GM12892 (cell line): ENCODE results near the gene RASGRP3.

ENCODE experiments used
- POLR2AphosphoS5 ChIP-seq: IDR thresholded peaks from 2 replicates; pipeline ENCODE4 v1.6.1; 2011; ENCODE audit warnings: low read depth, low read length, control low read depth
- TAF1 ChIP-seq: IDR thresholded peaks from 2 replicates; pipeline ENCODE4 v1.6.1; 2011; ENCODE audit warnings: low read depth, mild to moderate bottlenecking, control low read depth, low read length, borderline replicate concordance

- TF ChIP-seq TAF1, result no peak
- TF ChIP-seq POLR2AphosphoS5, result no peak
These were observed 33.6 kb downstream of the RASGRP3 start for GRCh38 chr2:33509908-33510585.
